ENCODE data around the gene IL18BP.

IL18BP gene

DNA sequence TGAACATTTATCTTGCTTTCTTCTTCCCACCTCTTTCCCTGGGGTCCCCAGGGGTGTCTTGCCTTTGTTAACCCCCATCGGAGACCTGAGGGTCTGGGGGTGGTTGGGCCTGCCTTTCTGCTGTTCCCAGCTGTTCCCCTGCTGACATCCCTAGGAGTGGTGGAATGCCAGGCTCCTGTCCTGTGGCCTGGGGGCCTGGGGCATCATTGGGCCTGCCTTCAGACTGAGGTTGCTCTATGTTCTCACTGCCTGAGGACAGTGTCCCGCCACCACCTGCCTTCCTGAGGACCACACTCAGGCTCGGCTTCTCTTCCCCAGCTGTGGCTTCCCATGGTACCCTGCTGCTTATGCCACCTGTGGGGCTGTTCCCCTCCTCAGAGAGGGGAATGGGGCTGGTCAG lies 1.1 kb upstream of the IL18BP start:
- DNase-seq = no peak

GRCh38 chr11:71998061-71998460 lies 648 bp upstream of the IL18BP start:
- no peak for DNase-seq

DNA sequence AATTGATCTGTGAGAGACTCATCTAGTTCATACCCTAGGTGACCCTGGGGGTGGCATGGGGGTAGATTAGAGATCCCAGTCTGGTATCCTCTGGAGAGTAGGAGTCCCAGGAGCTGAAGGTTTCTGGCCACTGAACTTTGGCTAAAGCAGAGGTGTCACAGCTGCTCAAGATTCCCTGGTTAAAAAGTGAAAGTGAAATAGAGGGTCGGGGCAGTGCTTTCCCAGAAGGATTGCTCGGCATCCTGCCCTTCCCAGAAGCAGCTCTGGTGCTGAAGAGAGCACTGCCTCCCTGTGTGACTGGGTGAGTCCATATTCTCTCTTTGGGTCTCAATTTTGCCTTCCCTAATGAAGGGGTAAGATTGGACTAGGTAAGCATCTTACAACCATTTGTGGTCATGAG lies 653 bp downstream of the IL18BP start:
- DNase-seq = no peak

DNA sequence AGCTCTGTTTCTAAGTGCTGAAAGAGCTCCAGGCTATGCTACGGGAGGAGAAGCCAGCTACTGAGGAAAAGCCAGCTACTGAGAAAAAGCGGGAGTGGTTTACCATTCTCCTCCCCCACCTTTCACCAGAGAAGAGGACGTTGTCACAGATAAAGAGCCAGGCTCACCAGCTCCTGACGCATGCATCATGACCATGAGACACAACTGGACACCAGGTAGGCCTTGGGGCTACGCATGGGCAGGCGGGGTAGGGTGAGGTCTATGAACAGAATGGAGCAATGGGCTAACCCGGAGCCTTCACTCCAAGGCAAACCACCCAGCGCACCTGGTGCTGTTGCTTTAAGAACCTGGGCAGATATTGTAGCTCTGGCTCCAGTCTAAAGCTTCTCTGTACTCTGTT lies 1.1 kb downstream of the IL18BP start:
- no peak for DNase-seq

- DNase-seq = no peak
These were observed 1.6 kb downstream of the IL18BP start for GRCh38 chr11:72000202-72000867.

DNA sequence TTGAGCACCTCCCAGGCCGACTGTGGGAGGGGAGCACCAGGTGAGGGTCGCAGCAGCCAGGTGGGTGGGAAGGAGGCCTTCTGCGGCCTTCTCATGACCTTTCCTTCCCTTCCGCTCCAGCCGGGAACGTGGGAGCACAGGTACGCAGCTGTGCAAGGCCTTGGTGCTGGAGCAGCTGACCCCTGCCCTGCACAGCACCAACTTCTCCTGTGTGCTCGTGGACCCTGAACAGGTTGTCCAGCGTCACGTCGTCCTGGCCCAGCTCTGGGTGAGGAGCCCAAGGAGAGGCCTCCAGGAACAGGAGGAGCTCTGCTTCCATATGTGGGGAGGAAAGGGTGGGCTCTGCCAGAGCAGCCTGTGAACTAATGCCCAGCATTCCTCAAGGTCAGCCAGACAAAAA lies 2.6 kb downstream of the IL18BP start:
- no peak for DNase-seq

DNA sequence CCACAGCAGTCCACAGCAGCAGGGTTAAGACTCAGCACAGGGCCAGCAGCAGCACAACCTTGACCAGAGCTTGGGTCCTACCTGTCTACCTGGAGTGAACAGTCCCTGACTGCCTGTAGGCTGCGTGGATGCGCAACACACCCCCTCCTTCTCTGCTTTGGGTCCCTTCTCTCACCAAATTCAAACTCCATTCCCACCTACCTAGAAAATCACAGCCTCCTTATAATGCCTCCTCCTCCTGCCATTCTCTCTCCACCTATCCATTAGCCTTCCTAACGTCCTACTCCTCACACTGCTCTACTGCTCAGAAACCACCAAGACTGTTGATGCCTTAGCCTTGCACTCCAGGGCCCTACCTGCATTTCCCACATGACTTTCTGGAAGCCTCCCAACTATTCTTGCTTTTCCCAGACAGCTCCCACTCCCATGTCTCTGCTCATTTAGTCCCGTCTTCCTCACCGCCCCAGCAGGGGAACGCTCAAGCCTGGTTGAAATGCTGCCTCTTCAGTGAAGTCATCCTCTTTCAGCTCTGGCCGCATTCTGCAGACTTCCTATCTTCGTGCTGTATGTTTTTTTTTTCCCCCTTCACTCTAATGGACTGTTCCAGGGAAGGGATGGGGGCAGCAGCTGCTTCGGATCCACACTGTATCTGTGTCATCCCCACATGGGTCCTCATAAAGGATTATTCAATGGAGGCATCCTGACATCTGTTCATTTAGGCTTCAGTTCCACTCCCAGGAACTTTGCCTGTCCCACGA lies 3.3 kb downstream of the IL18BP start:
- DNase-seq = no peak

DNA sequence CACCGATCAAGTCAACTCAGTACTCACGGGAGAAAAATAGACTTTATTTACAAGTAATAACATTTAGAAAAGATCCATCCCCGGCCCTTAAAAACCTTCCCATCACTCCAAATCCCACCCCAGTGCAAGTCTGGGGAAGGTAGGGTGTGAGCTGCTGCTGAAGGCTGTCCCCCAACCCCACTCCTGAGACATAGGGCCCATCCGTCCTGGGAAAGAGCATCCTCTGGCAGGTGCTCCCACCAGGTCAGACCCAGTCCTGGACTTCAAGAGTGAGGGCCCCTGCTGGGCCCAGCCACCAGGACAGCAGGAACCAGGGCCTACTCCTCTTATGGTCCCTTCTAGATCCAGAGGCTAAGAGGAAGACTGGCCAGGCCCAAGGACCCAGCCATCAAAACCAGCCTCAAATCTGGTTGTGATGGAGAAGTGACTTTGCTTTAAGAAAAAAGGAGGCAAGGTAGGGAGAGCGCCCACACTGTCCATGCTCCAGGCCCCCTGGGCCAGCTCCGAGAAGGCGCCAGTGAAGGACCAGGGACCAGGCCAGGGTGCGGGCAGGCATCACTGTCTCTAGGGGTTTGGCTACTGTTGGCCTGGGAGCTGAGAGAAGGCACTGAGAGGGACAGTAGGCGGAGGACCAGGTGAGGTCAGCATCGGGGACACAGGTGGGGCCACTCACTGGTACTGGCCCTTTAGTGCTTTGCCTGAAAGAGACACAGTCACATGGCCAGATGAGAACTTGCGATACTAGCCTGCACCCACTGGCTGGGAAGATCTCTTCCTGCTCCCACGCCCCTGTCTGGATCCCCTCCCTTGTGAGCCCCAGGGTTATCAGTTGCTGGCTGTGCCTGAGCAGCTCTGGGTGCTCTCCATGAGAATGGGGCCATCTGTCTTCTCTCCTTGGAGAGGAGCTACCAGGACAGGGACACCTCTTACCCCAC lies 4.4 kb downstream of the IL18BP start:
- no peak for DNase-seq

- no peak for DNase-seq
These were observed 5.1 kb downstream of the IL18BP start for GRCh38 chr11:72003776-72004171.

DNA sequence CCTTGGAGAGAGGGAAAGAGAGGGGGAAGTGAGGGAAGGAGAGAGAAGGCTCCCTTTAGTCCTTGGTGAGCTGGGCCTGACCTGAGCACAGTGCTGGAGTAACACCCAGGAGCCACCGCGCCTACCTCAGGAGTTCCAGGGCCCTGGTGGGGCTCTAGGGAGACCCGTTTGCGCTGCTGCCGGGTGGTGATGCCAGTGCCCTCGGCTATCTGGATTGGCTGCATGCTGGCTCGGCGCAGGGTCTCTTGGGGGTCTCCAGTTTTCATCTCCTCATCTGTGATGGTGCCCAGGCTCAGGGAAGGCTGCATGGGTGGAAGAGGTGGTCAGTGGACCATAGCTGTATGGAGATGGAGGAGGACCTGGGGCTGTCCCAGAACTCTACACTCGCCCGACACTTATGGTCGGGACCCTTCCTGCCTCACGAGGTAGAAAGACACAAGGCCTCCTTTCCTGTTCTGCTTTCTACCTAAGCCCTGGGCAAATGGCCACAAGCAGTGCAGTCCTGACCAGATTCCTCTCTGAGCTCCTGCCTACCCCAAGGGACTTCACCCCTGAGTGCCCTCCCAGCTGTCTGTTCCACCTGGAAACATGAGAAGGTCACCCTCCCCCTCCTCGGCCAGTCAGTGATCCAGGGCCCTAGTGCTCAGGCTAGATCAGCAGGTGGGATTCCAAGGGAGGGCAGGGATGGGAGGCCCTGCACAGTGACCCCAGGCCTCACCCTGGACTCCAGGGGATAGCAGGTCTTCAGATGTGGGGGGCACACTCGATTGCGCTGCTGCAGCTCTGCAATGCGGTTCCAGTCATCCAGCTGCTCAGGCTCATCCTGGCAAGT lies 6.0 kb downstream of the IL18BP start:
- DNase-seq = no peak

- DNase-seq = no peak
These were observed 6.9 kb downstream of the IL18BP start for GRCh38 chr11:72005347-72006260.

DNA sequence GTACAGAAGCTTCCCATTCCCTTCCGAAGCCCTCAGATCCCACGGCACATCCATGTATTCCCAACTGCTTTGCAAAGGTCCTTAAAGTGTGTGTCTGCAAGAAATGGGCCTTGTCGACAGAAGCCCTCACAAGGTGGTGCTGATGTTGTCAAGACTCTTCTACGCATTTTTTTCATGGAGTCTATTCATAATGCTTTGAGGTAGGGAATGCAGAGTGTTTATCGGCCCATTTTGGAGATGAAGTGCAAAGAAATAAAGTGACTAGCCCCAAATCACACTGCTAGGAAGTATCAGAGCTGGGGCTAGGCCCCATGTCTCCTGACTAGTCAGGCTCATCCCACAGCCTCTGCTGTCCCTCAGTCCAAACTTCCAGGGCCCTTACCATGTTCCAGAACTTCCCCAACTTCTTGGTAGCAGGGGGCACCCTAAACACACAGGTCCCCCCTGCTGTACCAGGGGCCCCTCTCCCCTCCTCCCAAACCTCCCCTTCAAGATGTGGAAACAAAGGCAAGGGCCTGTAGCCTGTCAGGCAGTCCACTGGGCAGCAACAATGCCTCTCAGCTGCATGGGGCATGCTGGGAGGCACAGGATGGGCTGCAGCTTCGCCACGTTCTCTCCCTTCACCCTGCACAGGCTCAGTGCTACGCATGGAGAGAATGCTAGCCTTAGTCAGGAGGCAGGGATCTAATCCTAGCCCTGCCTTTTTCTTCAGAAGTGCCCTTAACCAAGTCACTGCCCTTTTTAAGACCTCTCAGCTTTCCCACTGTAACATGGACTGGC lies 7.8 kb downstream of the IL18BP start:
- DNase-seq = no peak

DNA sequence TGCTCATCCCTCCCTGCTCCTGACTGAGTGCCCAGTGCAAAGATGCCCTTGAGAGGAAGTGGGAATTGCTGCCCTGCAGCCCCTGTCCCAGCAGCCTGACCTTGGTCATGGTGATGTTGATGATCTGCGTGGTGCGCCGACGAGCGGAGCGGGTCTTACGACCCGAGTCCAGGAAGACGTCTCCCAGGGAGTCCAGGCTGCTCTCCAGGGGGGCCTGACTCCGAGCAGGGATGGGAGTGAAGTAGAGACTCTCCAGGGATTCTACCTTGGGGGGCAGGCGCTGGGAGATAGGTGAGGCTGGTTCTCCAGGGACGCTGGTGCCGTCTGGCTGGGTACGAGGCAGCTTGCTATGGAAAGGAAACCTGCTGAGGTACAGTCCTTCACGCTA lies 8.4 kb downstream of the IL18BP start:
- DNase-seq = no peak

DNA sequence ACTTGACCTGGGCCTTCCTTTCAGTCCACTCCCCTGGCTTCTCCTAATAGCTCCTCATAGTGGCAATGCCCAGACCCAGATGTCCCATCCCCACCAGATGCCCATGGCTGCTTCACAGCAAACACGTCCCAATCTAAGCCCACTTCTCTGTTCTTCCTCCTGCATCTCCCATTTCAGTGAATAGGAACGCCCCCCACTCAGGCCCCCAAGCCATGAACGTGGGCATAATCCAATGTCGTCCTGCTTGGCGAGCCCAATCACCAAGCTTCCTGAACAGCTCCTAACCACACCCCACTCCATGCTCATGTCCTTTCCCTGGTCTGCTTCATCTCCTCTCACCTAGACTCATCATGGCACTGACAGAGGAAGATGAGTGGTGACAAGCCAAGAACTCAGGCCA lies 8.9 kb downstream of the IL18BP start:
- no peak for DNase-seq

- DNase-seq = no peak
These were observed 10.0 kb downstream of the IL18BP start for GRCh38 chr11:72008728-72009127.

DNA sequence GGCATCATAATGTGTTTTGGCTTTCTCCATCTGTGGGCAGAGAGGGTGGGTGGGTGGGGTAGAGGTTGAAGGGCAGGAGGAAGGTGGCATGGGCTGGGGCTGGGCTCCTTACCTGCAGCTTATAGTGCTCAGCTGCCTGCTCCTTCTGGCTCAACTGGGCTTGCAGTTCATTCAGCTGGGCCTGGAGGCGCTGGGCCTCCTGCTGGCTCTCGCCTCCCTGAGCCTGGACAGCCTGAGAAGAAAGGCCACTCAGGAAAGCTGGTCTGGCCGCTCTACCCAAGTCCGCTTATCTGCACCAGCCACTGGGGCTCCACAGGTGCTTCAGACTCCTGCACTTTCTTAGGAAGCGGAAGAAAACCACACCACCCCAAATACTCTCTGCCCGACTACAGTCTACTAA lies 10.4 kb downstream of the IL18BP start:
- DNase-seq = no peak

GRCh38 chr11:72010529-72011233 lies 12.0 kb downstream of the IL18BP start:
- DNase-seq = no peak

DNA sequence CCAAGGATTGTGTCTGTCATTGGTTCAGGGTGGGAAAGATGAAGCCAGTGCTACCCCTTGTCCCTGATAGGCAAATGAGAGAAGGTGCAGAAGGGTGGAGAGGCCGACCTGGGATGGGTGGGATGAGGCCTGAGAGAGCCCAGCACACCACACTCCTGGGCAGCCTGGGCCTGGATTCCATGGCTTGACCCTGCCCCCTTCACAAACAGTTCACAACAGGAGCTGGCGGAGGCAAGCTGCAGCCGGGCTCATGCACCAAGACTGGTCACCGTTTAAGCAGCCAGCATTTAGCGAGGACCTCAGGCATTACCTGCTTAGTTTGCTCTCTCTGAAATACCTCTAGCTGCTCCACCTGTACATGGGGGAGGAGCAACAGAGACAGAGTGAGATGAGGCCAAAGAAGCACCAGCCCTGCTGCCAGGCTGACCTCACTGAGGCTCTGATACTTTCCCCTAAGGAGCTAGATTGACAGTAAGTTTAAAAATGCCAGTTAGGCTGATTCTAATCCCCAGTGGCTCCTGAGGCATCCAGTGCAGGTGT lies 13.5 kb downstream of the IL18BP start:
- DNase-seq = no peak

DNA sequence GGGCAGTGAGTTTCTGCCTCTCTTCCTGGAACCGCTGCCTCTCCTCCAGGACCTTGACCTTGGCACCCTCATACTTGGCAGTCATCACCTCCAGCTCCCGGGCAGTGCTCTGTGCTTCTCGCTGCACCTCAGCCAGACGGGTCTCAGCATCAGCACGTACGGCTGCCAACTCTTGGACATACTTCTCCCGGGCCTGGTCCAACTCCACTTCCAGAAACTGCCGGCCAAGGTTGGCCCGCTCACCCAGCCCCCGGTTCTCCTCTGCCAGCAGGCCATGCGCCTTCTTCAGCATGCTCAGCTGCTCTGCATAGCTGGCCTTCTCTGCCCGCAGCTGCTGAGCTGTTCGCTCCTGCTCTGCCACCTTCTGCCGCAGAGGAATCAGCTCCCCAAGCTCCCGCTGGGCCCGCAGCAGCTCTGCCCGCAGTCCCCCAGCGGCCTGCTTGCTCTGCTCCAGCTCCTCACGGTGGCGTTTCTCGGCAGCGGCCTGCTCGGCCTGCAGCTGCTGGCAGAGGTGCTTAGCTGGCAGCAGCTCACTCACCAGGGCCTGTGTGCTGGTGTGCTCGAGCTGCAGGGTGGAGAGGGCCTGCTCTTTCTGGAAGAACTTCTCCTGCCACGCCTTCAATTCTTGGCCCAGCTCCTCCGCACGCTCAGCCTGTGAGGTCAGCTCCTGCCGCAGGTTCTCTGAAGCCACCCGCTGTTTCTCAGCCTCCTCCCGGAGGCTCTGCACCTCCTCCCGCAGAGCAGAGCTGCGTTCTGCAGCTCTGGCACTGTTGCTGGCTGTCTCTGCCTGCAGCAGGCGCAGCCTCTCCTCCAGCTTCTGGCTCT lies 14.4 kb downstream of the IL18BP start:
- no peak for DNase-seq

Measured in NCI-H1417 treated with DMSO at 0.1 percent for 48 hours (cell line).